HG03558 (cell line): ENCODE measurements around the gene RAB7B.

Experiments used
- ATAC-seq: cut with Tn5 transposase; IDR thresholded peaks from one replicate; pipeline ENCODE4 v1.9.1; 2021; ENCODE audit warnings: moderate number of reproducible peaks; ENCODE audit not compliant: unreplicated experiment; ENCODE audit errors: extremely low read depth

RAB7B gene

DNA sequence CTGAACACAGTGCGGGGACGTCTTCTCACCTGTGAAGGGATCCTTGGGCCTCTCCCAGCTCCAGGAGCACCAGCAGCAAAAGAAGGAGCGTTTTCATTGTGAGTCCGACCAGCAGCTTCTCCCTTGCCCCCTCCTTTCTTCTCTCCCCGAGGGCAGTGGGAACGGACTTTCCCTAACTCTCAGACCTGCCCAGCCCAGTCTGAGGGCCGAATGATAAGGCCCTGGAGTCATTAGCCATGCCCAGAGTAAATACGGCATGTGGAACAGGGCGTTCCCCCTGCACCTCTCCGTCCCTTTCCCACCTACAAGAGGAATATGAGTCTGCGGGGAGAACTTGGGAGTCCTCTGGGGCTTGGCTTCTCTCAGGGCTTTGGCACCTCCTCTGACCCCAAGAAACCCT lies 20.5 kb upstream of the RAB7B start, which contains the start of gene CTSE:
TSS of gene CTSE (minus strand) at position 201 of the 400 bp plus-strand sequence. CDS start at position 97, 104 bp downstream.
- ATAC-seq, result no peak

DNA sequence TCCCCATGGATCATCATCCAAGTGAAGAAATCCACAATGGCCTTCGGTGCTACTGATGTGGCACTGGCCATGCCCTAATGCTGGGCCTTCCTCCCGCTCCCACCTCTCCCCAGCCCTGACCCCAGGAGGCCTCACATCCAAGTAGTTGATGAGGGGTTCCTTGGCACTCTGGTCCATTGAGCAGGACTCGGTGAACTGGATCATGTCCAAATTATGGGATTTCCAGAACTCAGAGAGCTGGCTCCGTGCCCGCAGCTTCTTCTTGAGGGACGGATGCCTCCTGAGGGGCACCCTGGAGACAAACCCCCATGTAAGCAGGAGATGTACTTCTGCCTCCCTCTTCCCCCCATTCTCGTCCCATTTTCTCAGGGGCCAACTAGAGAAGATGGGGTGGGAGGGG lies 19.6 kb upstream of the RAB7B start:
- ATAC-seq, result no peak

DNA sequence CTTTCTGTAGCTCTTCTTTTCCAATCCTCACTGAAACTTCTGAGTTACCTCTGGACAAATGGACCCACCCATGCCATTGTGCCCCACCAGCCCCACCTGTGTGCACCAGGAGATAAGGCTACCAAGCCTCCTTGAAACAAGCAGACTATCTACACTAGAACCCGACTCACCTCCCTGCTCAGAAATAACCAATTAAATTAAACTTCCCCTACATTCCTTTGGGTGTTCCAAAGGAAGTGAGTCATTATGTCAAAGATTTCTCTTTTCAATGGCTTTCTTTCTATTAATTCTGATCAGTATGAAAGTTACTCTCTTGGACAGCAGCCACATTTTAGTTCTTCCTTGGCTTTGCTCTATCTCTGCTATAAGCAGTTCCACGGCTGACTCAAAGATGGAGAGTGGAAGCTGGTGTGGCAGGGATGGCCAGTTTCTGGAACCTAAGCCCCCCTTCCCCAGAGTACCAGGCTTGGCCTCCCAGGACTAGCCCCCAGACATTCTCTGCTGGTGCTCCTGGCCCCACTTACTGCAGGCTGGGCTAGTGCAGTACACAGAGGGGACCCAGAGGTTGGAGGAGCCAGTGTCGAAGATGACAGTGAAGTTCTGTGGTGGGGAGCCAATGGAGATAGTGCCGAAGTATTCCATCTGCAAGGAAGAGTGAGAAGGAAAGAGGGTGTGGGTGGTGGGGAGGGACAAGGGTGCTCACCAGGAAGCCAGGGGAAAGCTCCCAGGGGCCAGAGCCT lies 18.6 kb upstream of the RAB7B start:
- ATAC-seq, result no peak

DNA sequence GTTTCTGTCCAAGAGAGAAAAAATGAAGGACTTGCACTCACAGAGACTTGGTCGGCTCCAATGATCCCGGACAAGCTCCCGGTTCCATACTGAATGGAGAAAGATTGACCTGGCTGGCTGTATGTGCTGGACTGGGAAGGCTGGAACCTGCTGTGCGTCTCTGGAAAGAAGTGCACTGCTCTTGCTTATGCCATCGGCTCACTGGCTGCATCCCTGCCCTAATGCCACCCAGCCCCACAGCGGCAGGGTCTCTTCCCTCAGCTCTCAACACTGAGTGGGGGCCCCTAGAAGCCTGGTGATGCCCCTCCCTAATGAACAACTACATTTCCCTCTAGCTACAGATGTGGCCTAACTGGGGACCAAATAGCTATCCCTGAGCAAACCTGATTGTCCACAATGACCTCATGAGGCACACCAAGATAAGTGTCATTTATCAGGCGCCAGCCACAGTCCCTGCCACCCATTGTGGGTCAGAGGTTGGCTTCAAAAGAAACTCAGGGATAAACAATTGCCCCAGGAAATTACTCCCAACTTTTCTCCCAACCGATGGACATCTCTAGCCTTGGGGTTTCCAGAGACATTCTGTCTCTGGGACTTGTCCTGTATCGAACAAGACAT lies 17.9 kb upstream of the RAB7B start:
- ATAC-seq, result no peak

DNA sequence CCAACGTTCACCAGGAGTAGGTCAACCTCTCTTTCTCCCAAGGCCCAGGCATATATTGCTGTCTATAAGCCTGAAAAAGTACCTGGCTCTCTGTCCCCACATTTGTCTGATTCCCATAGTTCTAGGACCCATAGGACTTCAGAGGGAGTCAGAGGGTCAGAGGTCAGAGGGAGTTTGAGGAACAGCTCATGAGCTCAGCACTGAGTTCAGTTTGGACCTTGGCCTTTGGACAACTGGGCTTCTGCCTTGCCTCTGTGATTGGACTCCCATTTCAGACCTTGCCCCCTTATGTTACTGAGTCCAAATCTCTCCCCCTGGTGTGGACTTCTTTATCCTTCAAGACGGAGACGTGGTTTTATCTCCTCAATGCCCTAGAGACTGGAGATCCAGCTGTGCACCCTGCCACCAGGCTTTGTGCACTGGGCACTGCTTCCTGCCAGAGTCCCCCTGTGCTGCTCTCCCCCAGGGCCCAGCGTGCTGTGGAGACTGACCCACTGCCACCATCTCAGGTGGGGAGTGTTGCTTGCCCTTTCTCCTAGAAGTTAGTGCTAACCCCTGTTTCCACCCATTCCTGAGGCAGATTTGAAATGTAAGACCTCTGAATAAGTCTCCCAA lies 17.3 kb upstream of the RAB7B start:
- ATAC-seq, result no peak

DNA sequence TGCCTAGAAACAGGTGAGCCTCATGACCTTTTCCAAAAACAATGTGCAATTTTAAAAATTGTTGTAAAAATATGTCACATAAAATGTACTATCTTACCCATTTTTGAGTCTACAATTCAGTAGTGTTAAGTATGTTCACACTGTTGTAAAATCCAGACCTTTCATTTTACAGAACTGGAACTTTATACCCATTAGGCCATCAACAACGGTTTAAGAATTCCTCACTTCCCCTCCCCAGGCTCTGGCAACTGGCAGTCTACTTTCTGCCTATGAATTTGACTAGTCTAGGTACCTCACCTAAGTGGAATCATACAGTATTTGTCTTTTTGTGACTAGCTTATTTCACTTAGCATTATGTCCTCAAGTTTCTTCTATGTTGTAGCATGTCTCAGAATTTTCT lies 11.9 kb upstream of the RAB7B start:
- ATAC-seq, result no peak

DNA sequence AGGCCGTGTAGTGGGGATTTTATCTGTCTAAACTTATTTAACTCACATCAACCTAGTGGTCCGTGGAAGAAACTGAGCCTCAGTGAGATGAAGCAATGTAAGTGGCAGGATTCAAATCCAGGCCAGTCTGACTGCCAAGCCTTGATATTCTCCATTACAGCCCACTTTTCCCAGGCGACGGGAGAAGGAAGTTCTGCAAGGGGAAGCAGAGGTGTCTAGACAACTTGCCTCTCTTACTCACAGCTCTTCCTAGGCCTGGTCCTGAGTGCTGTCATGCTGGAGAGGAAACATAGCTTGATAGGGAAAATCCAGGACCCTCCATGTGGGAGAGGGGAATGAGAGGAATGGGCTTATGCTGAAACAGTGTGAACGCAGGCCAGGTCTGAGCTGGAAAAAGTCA lies 11.4 kb upstream of the RAB7B start:
- no peak for ATAC-seq

DNA sequence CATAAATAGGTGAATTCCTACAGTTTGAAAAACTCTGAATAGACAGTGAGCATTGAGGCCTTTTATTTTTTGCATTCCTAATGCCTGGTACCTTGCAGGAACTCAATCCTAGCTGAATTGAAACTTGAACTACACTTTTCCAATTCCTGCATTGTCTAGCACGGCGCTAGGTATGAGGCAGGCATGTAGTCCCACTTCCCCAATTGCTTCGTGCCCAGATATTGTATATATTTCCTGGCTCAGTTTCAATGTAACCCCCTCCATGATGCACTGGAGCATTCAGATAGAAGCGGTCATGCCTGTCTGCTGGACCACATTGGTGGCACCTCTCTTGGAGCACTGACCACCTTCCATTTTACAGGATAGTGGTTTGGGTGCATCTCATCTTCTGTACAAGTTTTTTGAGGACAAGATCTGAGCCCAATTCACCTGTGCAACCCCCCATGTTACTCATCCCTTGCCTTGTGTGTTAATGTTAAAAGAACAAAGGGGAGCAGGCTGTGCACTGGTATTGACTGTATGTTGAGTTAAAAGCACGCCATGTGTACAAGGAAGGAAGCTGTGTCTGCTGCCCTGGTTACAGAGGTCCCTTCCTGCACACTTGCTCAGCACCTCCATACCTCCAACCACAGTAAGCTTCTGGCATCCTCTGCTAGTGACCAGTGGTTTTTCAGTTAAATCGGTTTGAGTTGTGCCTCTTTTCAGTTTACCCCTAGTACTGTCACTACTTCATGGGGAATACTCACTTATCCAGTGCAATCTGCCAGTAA lies 10.0 kb upstream of the RAB7B start:
- no peak for ATAC-seq

DNA sequence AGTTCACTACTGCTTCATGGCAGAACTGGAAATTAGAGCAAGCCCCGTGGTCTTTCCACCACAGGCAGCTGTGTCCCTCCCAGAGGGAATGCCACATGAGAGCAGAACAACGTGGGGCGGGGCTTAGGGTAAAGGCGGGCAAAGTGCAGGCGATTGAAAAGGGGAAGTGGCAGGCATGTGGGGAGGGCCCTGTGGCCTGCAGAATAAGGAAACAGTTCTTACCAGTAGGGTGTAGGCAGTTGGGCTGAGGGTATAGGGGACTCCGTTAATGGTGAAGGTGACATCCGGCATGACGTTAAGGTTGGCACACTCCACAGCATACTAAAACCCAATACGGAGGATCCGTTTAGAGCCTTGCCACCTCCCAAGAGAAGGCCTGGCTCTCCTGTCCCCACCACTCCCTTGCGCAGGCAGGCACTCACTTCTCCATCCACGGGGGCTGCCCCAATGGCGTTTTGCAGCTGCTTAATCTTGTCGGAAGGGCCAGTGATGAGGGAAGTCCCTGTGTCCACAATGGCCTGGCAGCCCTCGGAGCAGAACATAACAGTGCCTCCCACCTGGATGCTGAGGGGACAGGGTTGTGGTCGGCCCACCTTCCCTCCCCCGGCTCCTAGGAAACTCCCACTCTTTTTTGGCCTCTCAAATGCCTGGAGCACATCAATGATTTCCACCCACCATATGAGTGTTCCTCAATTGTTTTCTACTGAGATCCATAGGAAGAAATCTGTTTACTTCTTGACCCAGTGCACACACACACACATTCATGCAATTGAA lies 9.1 kb upstream of the RAB7B start:
- ATAC-seq, result peak; percentile 74

DNA sequence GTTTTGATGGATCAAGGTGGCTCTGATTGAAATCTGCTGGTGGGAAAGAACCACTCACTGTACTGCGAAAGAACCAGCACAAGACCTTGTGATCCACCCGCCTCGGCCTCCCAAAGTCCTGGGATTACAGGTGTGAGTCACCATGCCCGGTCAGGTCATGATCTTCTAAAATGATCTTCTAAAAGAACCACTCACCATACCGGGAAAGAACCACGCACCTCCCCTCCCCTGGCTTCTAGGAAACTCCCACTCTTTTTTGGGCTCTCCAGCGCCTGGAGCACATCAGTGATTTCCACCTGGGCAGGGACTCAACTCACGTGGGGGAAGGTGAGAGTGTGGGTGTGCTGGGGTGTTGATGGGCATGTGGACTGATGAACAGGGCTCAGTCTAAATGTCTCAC lies 7.9 kb upstream of the RAB7B start:
- ATAC-seq, result no peak

DNA sequence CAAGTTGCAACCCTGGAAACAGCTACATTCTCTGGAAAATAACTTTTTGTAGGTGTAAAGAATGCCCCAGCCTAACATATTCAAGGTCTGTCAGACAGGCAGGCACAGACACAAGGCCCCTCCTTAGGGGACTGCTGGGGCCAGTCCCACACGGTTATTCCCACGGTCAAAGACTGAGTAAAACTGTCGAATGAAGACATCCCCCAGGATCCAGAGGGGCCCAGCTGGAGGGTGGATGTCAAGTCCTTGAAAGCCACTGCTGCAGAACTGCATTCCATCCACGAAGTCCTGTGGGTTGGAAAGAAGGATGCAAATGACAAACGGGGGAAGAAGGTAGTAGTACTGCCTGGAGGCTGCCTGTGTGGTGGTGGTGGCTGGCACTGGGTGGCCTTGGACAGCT lies 6.9 kb upstream of the RAB7B start:
- ATAC-seq, result no peak

DNA sequence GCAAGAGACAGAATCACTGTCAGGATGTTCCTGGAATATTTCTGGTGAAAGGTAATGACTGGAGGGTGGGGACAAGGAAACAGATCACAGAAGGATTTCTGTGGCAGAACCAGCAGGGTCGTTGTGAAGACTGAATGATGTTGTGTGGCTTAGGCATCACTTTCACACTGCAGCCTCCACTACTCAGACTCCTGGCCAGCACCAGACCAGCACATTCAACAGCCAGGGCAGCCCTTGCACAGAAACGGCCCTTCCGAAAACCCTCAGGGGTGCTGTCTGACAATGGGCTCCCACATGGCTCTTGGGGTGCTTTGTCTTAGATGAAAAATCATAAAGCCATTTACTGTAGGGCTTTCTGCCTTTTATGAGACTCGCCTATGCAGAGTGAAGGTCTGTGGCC lies 3.8 kb upstream of the RAB7B start:
- no peak for ATAC-seq

DNA sequence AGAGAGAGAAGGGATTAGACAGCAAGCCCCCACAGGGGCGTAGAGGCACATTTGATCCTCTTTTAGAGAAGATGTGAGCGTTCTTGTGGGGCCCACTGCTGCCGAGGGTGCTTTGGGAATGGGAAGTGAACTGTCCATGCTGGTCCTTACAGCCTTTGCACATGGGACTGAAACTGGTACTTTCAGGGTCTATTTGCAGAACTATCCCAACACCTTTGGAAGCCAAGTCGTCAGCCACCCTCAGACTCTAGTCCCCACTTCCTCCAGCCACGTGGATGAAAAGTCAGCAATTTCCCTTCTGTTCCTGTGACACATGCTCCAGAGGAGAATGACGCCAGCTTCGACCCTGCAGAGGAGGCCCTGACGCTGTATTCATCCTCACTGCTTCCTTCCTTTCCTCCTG lies 2.6 kb upstream of the RAB7B start:
- ATAC-seq, result no peak

DNA sequence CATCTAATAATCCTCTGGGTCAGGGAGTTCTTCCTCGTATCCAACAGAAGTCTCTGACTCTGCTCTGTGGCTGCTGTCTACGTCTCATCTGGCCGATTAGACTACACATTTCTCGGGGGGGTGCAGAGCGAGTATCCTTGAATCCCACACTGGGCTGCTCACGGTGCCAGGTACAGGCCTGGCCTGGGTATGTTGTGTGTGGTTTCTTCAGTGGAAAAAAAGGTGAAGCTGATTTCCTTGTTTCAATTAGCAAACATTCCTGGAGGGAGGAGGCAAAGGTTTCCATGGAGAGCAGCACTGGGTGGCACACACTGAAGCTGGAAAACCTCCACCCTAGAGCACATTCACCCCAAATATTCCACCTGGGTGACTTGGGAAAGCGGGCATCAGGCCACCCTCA lies 2.0 kb upstream of the RAB7B start:
- no peak for ATAC-seq

DNA sequence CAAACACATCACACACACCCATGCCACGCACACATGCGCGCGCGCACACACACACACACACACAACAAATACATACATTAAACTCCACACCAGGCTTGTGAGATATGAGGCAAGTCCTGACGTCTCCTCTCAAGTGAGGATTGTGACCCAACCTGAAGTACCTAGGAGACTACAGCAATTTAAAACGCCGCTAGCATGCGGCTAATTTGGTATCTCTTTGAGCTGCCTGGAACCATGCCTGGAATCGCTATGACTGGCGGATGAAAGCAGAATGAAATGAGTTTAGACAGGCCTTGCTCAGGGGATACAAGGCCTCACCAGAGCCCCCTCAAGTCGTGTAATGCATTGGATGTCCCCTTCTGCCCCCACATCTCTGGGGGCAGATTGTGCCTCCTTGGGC lies 1.6 kb upstream of the RAB7B start:
- no peak for ATAC-seq

DNA sequence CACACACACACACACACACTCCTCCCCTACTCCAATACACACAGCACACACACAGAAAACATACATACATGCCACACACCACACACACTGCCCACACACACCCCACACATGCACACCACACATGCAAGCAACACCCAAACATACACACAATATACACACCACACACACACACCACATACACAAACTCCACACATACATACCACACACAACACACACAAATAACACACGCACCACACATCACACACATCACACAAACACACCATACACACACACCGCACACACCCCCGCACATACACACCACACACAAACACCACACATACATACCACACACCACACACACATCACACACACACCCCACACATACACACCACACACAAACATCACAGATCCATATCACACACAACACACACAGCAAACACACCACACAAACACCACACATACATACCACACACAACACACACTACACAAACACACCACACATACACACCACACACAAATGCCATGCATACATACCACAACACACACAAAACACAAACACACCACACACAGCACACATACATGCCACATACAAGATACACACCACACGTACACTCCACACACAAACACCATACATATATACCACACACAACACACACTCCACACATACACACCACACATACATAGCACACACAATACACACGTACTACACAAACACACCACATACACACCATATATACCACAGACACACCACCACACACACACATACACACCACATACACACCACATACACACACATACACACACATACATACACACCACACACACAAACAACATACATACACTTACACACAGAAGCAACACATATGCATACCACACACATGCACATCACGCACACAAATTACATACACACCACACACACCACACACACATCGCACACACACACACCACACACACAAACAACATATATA lies 932 bp upstream of the RAB7B start:
- ATAC-seq, result no peak

DNA sequence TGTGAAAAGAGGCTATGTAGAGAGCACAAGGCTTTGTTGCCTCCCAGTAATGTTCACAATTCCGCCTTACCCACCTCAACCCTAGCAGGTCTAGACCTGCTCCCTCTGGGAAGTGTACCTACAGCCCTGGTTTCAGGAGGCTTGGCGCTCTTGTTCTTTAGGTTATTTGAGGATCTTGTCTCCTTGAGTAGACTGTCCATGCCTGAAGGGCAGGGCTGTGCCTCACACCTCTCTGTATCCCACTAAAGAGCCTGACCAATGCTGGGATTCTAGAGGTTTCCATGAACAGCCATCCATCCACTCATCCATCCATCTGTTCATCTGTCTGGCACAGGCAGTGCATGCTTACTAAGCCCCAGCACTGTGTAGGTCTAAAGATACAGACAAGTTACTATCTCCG lies 1.0 kb downstream of the RAB7B start:
- ATAC-seq, result no peak

DNA sequence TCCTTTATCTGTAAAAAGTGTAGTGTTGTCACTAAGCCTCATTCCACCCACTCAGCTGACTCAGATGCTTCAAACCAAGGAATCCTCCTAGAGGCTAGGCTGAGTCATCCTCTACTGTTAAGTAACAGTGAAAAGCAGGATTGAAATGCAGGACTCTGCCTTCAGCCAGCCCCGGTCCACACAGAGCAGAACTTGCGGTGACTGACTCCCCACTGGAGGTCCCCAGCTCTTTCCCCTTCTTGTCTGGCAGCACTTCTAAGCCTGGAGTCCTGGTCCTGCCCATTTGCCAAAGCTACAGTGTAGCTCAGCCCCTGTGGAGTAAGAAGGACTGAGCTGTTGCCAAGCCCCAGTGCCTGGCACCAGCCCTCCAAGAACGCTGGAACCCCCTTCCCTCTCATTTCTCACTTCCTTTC lies 1.7 kb downstream of the RAB7B start:
- no peak for ATAC-seq

DNA sequence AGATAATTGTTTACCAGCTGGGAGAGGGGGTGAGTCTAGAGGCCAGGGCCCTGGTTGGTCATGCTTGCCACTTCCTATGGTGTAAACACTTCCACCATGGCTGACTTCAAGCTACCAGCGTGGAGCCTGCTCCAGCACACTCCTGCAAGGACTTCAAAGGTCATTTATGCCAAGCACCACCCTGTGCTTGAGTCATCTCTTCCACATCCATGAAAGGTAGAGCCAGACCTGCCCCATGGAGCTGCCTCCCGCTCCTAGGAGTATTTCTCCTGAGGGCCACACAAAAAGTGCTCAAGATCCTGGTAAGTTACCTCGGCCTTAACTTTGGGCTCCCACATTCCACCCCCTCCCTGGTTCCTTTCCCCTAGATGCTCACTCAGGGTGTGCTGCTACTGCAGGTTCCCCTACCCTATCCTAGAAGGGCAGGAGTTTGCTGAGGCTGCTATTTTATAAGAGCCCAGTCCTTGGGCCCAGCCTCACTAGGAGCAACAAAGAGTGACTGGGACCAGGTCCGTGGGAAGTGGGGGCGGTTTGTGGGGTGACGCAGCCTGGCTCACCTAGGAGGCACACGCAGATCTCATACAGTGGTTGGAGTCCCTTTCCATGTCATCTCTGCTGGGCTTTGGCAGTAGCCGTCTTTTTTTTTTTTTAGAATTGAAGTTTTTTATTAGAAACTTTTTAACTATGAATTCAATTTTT lies 2.4 kb downstream of the RAB7B start:
- no peak for ATAC-seq
